Loucy (cell line): ENCODE data around the gene IGHMBP2.

Source experiments
- EZH2phosphoT487 ChIP-seq: fragments of 200-600 bp; IDR thresholded peaks from 2 replicates; pipeline ENCODE4 v1.6.1; 2018; ENCODE audit warnings: antibody characterized with exemption, mild to moderate bottlenecking, moderate library complexity, borderline replicate concordance
- TF ChIP-seq, protein P1 (sequence below): fragments of 200-600 bp; sonication (generic); conservative IDR thresholded peaks from 2 replicates; pipeline ENCODE4 v1.5.1; 2014; ENCODE audit warnings: mild to moderate bottlenecking, antibody characterized with exemption, low read length

- TF ChIP-seq, protein P1, sequence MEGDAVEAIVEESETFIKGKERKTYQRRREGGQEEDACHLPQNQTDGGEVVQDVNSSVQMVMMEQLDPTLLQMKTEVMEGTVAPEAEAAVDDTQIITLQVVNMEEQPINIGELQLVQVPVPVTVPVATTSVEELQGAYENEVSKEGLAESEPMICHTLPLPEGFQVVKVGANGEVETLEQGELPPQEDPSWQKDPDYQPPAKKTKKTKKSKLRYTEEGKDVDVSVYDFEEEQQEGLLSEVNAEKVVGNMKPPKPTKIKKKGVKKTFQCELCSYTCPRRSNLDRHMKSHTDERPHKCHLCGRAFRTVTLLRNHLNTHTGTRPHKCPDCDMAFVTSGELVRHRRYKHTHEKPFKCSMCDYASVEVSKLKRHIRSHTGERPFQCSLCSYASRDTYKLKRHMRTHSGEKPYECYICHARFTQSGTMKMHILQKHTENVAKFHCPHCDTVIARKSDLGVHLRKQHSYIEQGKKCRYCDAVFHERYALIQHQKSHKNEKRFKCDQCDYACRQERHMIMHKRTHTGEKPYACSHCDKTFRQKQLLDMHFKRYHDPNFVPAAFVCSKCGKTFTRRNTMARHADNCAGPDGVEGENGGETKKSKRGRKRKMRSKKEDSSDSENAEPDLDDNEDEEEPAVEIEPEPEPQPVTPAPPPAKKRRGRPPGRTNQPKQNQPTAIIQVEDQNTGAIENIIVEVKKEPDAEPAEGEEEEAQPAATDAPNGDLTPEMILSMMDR, result no peak
- no peak for TF ChIP-seq EZH2phosphoT487
These were observed 44.6 kb upstream of the IGHMBP2 start for GRCh38 chr11:68859123-68859522.
